OCI-LY1 (cell line): ENCODE data around the gene NLRP12.

Source experiments
- CTCF ChIP-seq: fragments of 200-600 bp; sonication (generic), shearing (Covaris generic); IDR thresholded peaks from 2 replicates; pipeline ENCODE4 v1.5.1; 2017; ENCODE audit warnings: mild to moderate bottlenecking, antibody characterized with exemption, low read length, moderate library complexity, mixed read lengths
- EZH2 ChIP-seq: fragments of 200-600 bp; sonication (generic), shearing (Covaris generic); IDR thresholded peaks from 2 replicates; pipeline ENCODE4 v1.8.0; 2017; ENCODE audit warnings: borderline replicate concordance, mixed run types, mild to moderate bottlenecking, antibody characterized with exemption, low read length, moderate library complexity, mixed read lengths

DNA sequence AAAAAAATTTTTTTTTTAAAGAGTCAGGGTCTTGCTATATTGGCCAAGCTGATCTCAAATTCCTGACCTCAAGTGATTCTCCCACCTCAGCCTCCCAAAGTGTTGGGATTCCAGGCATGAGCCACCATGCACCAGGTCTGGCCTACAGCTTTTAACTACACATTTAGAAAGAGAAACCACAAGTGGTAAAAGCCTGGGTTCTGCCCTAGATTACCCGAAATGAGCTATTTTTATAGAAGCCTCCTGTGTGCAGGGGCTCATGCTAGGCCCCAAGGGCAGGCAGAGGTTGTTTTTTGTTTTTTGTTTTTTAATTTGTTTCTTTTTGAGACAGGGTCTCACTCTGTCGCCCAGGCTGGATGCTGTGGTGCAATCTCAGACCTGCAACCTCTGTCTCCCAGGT lies 29.6 kb upstream of the NLRP12 start:
- no peak for TF ChIP-seq CTCF
- TF ChIP-seq EZH2, result no peak
